Measurements from ENCODE around the gene CHKB.
A peak's percentile ranks its signal among the peaks of the same experiment; 100 is the strongest.
"Not testable (repeated sequence)": the region's sequence is repeated elsewhere in the genome, so short reads cannot be mapped to it uniquely, and the experiment has no call there.

CHKB gene

GRCh38 chr22:50620593-50621355 is 38.1 kb upstream of the CHKB start:
- H3K9ac ChIP-seq (ENCODE audit: low read depth, low read length, poor library complexity): no peak overlapping the region
- no peak overlapping the region for H3K4ac ChIP-seq (ENCODE audit: low read length)
- no peak overlapping the region for H3K27ac ChIP-seq (replicated peaks; ENCODE audit: low read length)
- no peaks in the 10 kb centered on the region for H3K36me3 ChIP-seq (replicated peaks in 1 of 2; ENCODE audit: control insufficient read depth in 2 of 2, insufficient read depth in 2 of 2, low read length in 2 of 2)
- H3K14ac ChIP-seq (ENCODE audit: low read length): no peak overlapping the region
- H2BK5ac ChIP-seq (ENCODE audit: low read length): no peak overlapping the region
- no peak overlapping the region for H3K18ac ChIP-seq (ENCODE audit: low read length)
- H4K91ac ChIP-seq (ENCODE audit: low read depth, low read length, poor library complexity): no peak overlapping the region
- peak overlapping the region; percentile 15 for H3K4me2 ChIP-seq (ENCODE audit: insufficient read depth, low read length, poor library complexity, severe bottlenecking)
- H2BK15ac ChIP-seq (ENCODE audit: low read length): no peak overlapping the region
- no peaks in the 10 kb centered on the region for H3K79me1 ChIP-seq (ENCODE audit: low read depth, low read length)
- no peaks in the 10 kb centered on the region for H3K9me3 ChIP-seq (replicated peaks in 1 of 2; ENCODE audit: control insufficient read depth in 2 of 2, insufficient read depth in 1 of 2, low read depth in 1 of 2, low read length in 2 of 2)
- peak overlapping the region; percentile 2 for H2BK12ac ChIP-seq (ENCODE audit: low read length)
- H2AFZ ChIP-seq (ENCODE audit: low read length): peak overlapping the region; percentile 67
- peaks cover 0 to 2% (median 0%) of the 10 kb centered on the region in 3 experiments for H3K27me3 ChIP-seq (ENCODE audit: control insufficient read depth in 3 of 3, insufficient read depth in 3 of 3, low read depth in 1 of 3, low read length in 3 of 3)
- no peak for DNase-seq (ENCODE audit: low spot score)
- WGBS, 2 donors (ENCODE audit: extremely low coverage in 2 of 2, insufficient read length in 2 of 2, insufficient replicate concordance in 1 of 2): no CpG with 5 or more reads among the region's 25 CpGs
- no peak overlapping the region for H4K8ac ChIP-seq (ENCODE audit: low read depth, low read length)
- no peak overlapping the region for H2BK120ac ChIP-seq (ENCODE audit: low read depth, low read length)
- H3K4me1 ChIP-seq (ENCODE audit: control insufficient read depth in 2 of 2, insufficient read depth in 1 of 2, low read depth in 1 of 2, low read length in 2 of 2): peaks cover 21 to 22% of the 10 kb centered on the region in 2 donors
- H3K4me3 ChIP-seq (ENCODE audit: low read length in 2 of 2): no peak overlapping the region
- H2AK5ac ChIP-seq (ENCODE audit: low read depth, low read length): no peak overlapping the region
- no peak overlapping the region for H3K23ac ChIP-seq (ENCODE audit: low read depth, low read length, poor library complexity)

GRCh38 chr22:50614296-50614695 is 31.6 kb upstream of the CHKB start:
- H2AK5ac ChIP-seq (ENCODE audit: low read depth, low read length); H3K23ac ChIP-seq (ENCODE audit: low read depth, low read length, poor library complexity); H4K8ac ChIP-seq (ENCODE audit: low read depth, low read length); H3K18ac ChIP-seq (ENCODE audit: low read length); H3K79me1 ChIP-seq (ENCODE audit: low read depth, low read length); H3K27me3 ChIP-seq (ENCODE audit: control insufficient read depth in 3 of 3, insufficient read depth in 3 of 3, low read depth in 1 of 3, low read length in 3 of 3); H3K27ac ChIP-seq (replicated peaks; ENCODE audit: low read length); H3K9ac ChIP-seq (ENCODE audit: low read depth, low read length, poor library complexity); H3K4me2 ChIP-seq (ENCODE audit: insufficient read depth, low read length, poor library complexity, severe bottlenecking); H3K14ac ChIP-seq (ENCODE audit: low read length); H3K36me3 ChIP-seq (replicated peaks in 1 of 2; ENCODE audit: control insufficient read depth in 2 of 2, insufficient read depth in 2 of 2, low read length in 2 of 2); H3K9me3 ChIP-seq (replicated peaks in 1 of 2; ENCODE audit: control insufficient read depth in 2 of 2, insufficient read depth in 1 of 2, low read depth in 1 of 2, low read length in 2 of 2); H2AFZ ChIP-seq (ENCODE audit: low read length); H2BK15ac ChIP-seq (ENCODE audit: low read length); H2BK5ac ChIP-seq (ENCODE audit: low read length); DNase-seq (ENCODE audit: low spot score); H2BK120ac ChIP-seq (ENCODE audit: low read depth, low read length); H2BK12ac ChIP-seq (ENCODE audit: low read length); H4K91ac ChIP-seq (ENCODE audit: low read depth, low read length, poor library complexity); H3K4me1 ChIP-seq (ENCODE audit: control insufficient read depth in 2 of 2, insufficient read depth in 1 of 2, low read depth in 1 of 2, low read length in 2 of 2); H3K4me3 ChIP-seq (ENCODE audit: low read length in 2 of 2); H3K4ac ChIP-seq (ENCODE audit: low read length): not testable (repeated sequence)
- no CpG with 5 or more reads among the region's 3 CpGs for WGBS, 2 donors (ENCODE audit: extremely low coverage in 2 of 2, insufficient read length in 2 of 2, insufficient replicate concordance in 1 of 2)

- Histone ChIP-seq H3K9ac (ENCODE audit: low read depth, low read length, poor library complexity) (no peak overlapping the region), H3K79me1 (ENCODE audit: low read depth, low read length) (no peaks in the 10 kb centered on the region), H2BK12ac (ENCODE audit: low read length) (no peak overlapping the region), H3K14ac (ENCODE audit: low read length) (no peak overlapping the region), H3K4me3 (ENCODE audit: low read length in 2 of 2) (no peak overlapping the region), H2AK5ac (ENCODE audit: low read depth, low read length) (peak overlapping the region; percentile 79), H4K8ac (ENCODE audit: low read depth, low read length) (no peak overlapping the region), H3K18ac (ENCODE audit: low read length) (no peak overlapping the region), H3K27ac (replicated peaks; ENCODE audit: low read length) (no peak overlapping the region), H3K4ac (ENCODE audit: low read length) (no peak overlapping the region), H2BK15ac (ENCODE audit: low read length) (peak overlapping the region; percentile 30), H2BK120ac (ENCODE audit: low read depth, low read length) (peak overlapping the region; percentile 41), H2BK5ac (ENCODE audit: low read length) (no peak overlapping the region), H3K9me3 (replicated peaks in 1 of 2; ENCODE audit: control insufficient read depth in 2 of 2, insufficient read depth in 1 of 2, low read depth in 1 of 2, low read length in 2 of 2) (no peaks in the 10 kb centered on the region), H3K4me1 (ENCODE audit: control insufficient read depth in 2 of 2, insufficient read depth in 1 of 2, low read depth in 1 of 2, low read length in 2 of 2) (peaks cover 0 to 3% of the 10 kb centered on the region in 2 donors), H3K23ac (ENCODE audit: low read depth, low read length, poor library complexity) (peak overlapping the region; percentile 81), H3K36me3 (replicated peaks in 1 of 2; ENCODE audit: control insufficient read depth in 2 of 2, insufficient read depth in 2 of 2, low read length in 2 of 2) (peaks cover 0 to 4% of the 10 kb centered on the region in 2 donors), H3K4me2 (ENCODE audit: insufficient read depth, low read length, poor library complexity, severe bottlenecking) (no peak overlapping the region), H2AFZ (ENCODE audit: low read length) (no peak overlapping the region), H4K91ac (ENCODE audit: low read depth, low read length, poor library complexity) (no peak overlapping the region), H3K27me3 (ENCODE audit: control insufficient read depth in 3 of 3, insufficient read depth in 3 of 3, low read depth in 1 of 3, low read length in 3 of 3) (peaks cover 0 to 2% (median 0%) of the 10 kb centered on the region in 3 experiments)
- no peak for DNase-seq (ENCODE audit: low spot score)
- WGBS, 2 donors (ENCODE audit: extremely low coverage in 2 of 2, insufficient read length in 2 of 2, insufficient replicate concordance in 1 of 2): no CpG with 5 or more reads among the region's 22 CpGs
These were observed 30.8 kb upstream of the CHKB start for GRCh38 chr22:50613291-50613981.

GRCh38 chr22:50612528-50613221 is 30.0 kb upstream of the CHKB start:
- no peak overlapping the region for H3K18ac ChIP-seq (ENCODE audit: low read length)
- H3K9me3 ChIP-seq (replicated peaks in 1 of 2; ENCODE audit: control insufficient read depth in 2 of 2, insufficient read depth in 1 of 2, low read depth in 1 of 2, low read length in 2 of 2): no peaks in the 10 kb centered on the region
- peak overlapping the region; percentile 30 for H2BK15ac ChIP-seq (ENCODE audit: low read length)
- peak overlapping the region; percentile 22 for H2BK5ac ChIP-seq (ENCODE audit: low read length)
- H2BK12ac ChIP-seq (ENCODE audit: low read length): no peak overlapping the region
- peak overlapping the region; percentile 81 for H3K23ac ChIP-seq (ENCODE audit: low read depth, low read length, poor library complexity)
- no peak overlapping the region for H2AFZ ChIP-seq (ENCODE audit: low read length)
- H3K27ac ChIP-seq (replicated peaks; ENCODE audit: low read length): no peak overlapping the region
- H2AK5ac ChIP-seq (ENCODE audit: low read depth, low read length): peak overlapping the region; percentile 79
- peak overlapping the region; percentile 41 for H2BK120ac ChIP-seq (ENCODE audit: low read depth, low read length)
- H3K14ac ChIP-seq (ENCODE audit: low read length): peak overlapping the region; percentile 71
- peaks cover 0 to 7% of the 10 kb centered on the region in 2 donors for H3K36me3 ChIP-seq (replicated peaks in 1 of 2; ENCODE audit: control insufficient read depth in 2 of 2, insufficient read depth in 2 of 2, low read length in 2 of 2)
- no peak overlapping the region for H4K8ac ChIP-seq (ENCODE audit: low read depth, low read length)
- no peak overlapping the region for H3K4ac ChIP-seq (ENCODE audit: low read length)
- no peak overlapping the region for H3K4me3 ChIP-seq (ENCODE audit: low read length in 2 of 2)
- no peak for DNase-seq (ENCODE audit: low spot score)
- no CpG with 5 or more reads among the region's 31 CpGs for WGBS, 2 donors (ENCODE audit: extremely low coverage in 2 of 2, insufficient read length in 2 of 2, insufficient replicate concordance in 1 of 2)
- no peaks in the 10 kb centered on the region for H3K79me1 ChIP-seq (ENCODE audit: low read depth, low read length)
- peaks cover 0 to 3% of the 10 kb centered on the region in 2 donors for H3K4me1 ChIP-seq (ENCODE audit: control insufficient read depth in 2 of 2, insufficient read depth in 1 of 2, low read depth in 1 of 2, low read length in 2 of 2)
- peak overlapping the region; percentile 77 for H3K9ac ChIP-seq (ENCODE audit: low read depth, low read length, poor library complexity)
- H4K91ac ChIP-seq (ENCODE audit: low read depth, low read length, poor library complexity): no peak overlapping the region
- H3K4me2 ChIP-seq (ENCODE audit: insufficient read depth, low read length, poor library complexity, severe bottlenecking): no peak overlapping the region
- H3K27me3 ChIP-seq (ENCODE audit: control insufficient read depth in 3 of 3, insufficient read depth in 3 of 3, low read depth in 1 of 3, low read length in 3 of 3): peaks cover 0 to 2% (median 0%) of the 10 kb centered on the region in 3 experiments

All from neuronal stem cell (in vitro differentiated cells).